ENCODE results near the gene CYSLTR1.

DNA sequence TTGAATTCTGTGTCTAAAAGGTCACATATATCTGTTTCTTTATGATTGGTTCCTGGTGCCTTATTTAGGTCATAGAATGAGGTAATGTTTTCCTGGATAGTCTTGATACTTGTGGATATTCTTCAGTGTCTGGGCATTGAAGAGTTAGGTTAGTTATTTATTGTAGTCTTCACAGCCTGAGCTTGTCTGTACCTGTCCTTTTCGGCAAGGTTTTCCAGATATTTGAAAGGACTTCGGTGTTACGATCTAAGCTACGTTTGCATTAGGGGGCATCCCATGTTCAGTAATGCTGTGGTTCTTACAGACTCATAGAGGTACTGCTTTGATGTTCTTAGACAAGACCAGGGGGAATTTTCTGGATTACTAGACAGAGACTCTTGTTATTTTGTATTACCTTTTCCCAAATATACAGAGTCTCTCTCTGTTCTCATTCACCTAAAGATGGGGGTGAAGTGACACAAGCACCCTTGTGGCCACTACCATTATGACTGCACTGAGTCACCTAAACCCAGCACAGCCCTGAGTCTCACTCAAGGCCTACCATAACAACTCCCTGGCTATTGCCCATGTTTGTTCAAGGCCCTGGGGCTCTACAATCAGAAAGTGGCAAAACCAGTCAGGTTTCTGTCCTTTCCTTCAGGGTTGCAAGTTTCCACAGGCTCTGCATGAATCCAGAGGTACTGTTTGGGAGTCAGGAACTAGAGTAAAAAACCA, 30.1 kb upstream of the CYSLTR1 start:
- no peak for TF ChIP-seq POLR2A (IDR thresholded peaks at IDR 0.05)
- TF ChIP-seq, protein P1, sequence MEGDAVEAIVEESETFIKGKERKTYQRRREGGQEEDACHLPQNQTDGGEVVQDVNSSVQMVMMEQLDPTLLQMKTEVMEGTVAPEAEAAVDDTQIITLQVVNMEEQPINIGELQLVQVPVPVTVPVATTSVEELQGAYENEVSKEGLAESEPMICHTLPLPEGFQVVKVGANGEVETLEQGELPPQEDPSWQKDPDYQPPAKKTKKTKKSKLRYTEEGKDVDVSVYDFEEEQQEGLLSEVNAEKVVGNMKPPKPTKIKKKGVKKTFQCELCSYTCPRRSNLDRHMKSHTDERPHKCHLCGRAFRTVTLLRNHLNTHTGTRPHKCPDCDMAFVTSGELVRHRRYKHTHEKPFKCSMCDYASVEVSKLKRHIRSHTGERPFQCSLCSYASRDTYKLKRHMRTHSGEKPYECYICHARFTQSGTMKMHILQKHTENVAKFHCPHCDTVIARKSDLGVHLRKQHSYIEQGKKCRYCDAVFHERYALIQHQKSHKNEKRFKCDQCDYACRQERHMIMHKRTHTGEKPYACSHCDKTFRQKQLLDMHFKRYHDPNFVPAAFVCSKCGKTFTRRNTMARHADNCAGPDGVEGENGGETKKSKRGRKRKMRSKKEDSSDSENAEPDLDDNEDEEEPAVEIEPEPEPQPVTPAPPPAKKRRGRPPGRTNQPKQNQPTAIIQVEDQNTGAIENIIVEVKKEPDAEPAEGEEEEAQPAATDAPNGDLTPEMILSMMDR (IDR thresholded peaks at IDR 0.05) = no peak
